HG02610 (cell line): ENCODE results near the gene TARP.
"Not testable (repeated sequence)": the region's sequence is repeated elsewhere in the genome, so short reads cannot be mapped to it uniquely, and the experiment has no call there.

Experiments
- ATAC-seq: cut with Tn5 transposase; IDR thresholded peaks from one replicate; pipeline ENCODE4 v1.9.1; 2021; ENCODE audit warnings: mild to moderate bottlenecking, moderate library complexity; ENCODE audit not compliant: unreplicated experiment

Gene TARP

DNA sequence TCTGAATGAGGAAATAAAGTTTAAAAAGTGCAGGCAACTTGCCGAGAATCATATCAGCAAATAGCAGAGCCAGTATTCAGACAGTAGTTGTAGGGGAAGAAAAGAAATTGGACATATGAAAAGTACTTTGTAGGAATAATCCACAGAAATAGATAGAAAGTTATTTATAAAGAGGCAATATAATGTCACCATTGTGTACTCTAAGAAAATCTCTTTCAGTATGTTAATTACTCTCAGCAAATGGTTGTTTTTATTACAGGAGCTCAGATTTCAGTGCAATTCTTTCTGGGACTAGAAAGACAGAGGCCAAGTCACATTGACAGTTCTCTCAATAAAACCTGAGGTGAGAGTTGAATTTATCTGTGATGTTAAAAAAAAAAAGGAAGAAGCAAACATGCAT lies 10.2 kb downstream of the TARP start:
- ATAC-seq = not testable (repeated sequence)

DNA sequence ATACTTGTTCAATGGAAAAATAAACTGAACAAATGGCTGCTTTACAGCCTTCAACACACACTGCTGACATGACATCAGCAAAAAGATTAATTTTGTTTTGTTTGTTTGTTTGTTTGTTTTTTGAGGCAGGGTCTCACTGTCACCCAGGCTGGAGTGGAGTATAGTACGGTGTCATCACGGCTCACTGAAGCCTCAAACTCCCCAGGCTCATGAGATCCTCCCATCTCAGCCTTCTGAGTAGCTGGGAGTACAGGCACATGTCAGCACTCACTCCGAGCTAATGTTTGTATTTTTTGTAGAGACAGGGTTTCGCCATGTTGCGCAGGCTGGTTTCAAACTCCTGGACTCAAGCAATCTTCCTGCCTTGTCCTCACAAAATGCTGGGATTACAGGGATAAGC lies 10.9 kb downstream of the TARP start:
- no peak for ATAC-seq

DNA sequence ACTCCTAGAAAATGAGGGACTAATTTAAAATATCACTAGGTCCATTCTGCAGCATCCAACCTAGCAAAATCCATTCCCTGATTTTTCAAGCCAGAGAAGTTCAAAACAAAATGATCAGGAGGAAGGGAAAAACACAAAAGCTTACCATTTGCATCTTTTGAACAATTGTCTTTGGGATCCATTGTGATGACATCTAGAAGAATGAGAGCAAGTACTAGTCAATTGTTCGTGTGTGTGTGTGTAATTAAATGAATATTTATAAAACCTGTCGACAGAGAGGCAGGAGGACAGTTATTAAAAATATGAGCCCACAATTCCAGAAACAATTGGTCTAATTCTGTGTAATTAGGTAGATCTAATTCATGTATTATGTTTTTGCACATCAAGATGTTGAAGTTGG lies 11.4 kb downstream of the TARP start:
- not testable (repeated sequence) for ATAC-seq

DNA sequence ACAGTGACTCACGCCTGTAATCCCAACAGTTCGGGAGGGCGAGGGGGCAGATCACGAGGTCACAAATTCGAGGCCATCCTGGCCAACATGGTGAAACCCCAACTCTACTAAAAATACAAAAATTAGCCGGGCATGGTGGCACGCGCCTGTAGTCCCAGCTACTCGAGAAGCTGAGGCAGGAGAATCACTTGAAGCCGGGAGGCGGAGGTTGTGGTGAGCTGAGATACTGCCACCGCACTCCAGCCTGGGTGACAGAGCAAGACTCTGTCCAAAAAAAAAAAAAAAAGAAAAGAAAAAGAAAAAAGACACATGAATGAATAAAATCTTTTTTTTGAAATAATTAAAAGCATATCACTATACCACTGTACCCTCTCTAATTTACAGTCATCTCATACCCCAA lies 11.8 kb downstream of the TARP start:
- ATAC-seq = not testable (repeated sequence)

DNA sequence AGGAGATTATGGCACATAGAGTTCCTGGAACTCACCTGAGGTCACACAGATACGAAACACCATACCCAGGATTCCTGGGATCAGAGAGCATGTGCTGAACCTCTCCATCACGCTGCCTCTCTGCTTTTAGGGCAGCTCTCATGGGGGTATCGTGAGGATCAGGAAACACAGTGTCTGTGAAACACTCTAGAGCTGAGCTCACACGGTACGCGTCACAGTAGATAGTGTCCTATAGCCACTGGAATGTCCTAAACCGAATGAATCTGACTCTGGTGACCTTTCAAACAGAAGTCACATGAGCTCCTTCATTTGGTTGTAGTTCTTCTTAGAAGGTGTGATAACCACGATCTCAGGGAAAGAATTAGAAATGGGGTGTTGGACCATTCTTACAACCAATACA lies 14.3 kb downstream of the TARP start:
- ATAC-seq = not testable (repeated sequence)

DNA sequence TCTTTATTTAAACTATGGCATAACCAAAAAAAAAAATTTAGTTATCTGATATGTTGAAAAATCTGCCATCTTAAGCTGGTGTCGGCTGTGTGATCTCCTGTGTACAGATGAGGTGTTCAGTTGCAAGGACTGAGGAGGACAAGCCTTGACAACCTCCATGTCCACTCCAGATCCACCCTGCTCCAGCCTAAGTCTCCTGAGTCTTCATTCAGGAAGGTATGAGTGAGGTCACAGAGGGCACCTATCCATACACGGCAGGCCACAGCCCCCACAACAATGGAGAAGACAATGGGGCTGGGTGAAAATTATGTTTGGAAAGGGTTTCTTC lies 16.1 kb downstream of the TARP start:
- ATAC-seq = no peak

DNA sequence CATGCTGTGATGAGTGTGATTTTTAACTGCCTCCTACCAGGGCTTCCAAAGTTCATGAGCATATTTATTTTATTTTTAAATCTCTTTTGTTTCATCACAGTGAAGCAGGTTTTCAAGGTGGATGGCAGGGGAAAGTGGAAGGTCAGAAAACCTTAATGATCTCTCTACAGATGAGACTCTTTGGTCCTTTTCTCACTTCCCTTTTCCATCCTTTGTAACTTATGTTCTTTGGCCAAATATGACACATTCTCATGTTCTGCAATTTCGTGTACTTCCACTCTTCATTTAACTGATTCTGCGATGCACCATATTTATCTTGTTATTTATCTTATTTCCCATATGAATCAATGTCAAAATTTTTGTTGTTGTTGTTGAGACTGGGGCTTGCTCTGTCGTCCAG lies 23.6 kb downstream of the TARP start:
- ATAC-seq = peak; percentile 86

DNA sequence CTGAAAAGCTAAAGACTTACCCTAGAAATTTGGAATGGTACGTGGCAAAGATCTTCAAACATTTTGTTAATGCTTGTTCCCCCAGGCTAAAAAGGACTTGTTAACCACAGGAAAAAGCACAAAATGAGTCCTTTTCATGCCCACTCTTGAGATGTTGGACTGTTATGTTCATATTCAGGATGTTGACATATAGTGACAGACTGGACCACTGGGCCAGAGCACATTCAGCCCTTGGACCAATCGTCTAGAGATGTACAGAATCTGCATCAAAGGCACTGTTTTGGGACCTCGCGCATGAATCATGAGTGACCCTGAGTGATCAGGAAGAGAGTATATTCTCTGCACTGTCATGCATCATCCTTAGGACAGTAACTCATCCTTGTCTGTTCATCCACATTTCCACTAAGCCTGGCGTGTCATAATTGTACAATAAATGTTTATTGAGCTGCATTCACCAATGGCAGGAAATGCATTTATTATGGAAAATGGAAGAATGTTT lies 25.3 kb downstream of the TARP start:
- no peak for ATAC-seq

DNA sequence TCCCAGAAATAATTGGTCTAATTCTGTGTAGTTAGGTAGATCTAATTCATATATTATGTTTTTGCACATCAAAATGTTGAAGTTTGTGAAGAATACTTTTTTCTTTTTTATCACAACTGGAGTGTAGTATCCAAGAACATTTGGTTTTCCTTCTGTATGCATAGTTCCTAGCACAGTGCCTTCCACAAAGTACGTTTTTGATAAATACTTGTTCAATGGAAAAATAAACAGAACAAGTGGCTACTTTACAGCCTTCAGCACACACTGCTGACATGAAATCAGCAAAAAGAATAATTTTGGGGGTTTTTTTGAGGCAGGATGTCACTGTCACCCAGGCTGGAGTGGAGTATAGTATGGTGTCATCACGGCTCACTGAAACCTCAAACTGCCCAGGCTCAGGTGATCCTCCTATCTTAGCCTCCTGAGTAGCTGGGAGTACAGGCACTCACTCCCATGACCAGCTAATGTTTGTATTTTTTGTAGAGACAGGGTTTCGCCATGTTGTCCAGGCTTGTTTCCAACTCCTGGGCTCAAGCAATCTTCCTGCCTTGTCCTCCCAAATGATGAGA lies 27.9 kb downstream of the TARP start:
- no peak for ATAC-seq

DNA sequence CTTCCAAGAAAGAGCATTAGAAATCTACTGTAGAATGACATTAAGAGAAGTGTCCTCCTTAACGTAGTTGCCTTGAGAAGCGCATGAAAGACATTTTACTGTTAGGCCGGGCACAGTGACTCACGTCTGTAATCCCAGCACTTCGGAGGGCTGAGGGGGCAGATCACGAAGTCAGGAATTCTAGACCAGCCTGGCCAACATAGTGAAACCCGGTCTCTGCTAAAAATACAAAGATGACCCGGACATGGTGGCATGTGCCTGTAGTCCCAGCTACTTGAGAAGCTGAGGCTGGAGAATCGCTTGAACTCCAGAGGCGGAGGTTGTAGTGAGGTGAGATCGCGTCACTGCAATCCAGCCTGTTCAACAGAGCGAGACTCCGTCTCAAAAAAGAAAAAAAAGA lies 28.9 kb downstream of the TARP start:
- ATAC-seq = no peak

DNA sequence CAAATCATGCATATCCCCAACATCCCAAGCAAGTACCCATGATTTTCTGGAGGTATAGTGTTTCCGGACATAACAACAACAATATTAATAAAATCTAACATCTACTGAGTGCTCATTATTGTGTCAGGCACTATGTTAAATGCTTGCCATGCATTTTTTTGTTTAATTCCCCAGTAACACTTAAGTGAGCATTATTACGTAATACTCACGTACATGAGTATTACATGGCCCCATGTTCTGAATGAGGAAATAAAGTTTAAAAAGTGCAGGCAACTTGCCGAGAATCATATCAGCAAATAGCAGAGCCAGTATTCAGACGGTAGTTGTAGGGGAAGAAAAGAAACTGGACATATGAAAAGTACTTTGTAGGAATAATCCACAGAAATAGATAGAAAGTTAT lies 30.1 kb downstream of the TARP start:
- not testable (repeated sequence) for ATAC-seq

DNA sequence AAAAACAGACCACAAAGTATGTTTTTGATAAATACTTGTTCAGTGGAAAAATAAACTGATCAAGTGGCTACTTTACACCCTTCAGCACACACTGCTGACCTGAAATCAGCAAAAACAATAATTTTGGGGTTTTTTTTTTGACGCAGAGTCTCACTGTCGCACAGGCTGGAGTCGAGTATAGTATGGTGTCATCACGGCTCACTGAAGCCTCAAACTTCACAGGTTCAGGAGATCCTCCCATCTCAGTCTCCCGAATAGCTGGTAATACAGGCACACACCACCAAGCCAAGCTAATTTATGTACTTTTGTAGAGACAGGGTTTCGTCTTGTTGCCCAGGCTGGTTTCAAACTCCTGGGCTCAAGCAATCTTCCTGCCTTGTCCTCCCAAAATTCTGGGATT lies 30.6 kb downstream of the TARP start:
- ATAC-seq = no peak

DNA sequence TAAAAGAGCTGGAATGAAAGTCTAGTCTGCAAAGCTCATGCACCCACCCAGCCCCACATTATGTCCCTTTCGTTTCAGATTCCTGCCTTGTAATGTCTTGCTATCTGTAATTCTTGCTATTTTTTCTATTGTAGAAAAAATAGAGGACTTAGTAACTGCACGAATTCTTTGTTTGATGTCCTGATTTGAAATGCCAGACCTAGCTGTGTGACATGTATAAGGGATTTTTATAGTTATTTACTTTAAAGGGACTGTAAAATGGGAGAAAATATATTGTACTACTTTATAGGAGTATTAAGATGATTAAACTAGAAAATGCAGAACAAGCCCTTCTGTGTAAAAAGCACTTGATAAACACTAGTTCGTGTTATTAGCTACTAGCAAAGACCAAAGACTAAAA lies 32.4 kb downstream of the TARP start:
- no peak for ATAC-seq

DNA sequence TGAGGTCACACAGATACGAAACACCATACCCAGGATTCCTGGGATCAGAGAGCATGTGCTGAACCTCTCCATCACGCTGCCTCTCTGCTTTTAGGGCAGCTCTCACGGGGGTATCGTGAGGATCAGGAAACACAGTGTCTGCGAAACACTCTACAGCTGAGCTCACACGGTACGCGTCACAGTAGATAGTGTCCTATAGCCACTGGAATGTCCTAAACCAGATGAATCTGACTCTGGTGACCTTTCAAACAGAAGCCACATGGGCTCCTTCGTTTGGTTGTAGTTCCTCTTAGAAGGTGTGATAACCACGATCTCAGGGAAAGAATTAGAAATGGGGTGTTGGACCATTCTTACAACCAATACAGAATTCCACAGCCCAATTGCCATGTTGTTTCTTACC lies 34.3 kb downstream of the TARP start:
- not testable (repeated sequence) for ATAC-seq

DNA sequence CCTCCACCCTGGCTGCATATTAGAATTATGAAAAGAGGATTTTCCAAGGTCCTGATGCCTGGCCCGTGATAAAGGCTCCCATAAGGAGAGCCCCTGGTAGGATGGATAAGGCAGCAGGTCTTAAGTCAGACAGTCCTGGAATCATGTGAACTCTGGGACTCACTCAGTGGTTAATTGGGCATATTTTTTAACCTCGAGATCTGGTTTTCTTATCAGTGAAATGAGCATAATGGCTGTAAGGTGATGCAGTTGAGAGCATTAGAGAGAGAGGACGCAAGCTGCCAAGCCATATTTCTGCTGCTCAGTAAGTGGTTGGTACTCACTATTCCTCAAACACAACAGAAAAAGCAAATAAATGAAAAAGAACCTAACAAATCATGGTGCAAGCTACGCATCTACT lies 37.8 kb downstream of the TARP start:
- ATAC-seq = no peak

DNA sequence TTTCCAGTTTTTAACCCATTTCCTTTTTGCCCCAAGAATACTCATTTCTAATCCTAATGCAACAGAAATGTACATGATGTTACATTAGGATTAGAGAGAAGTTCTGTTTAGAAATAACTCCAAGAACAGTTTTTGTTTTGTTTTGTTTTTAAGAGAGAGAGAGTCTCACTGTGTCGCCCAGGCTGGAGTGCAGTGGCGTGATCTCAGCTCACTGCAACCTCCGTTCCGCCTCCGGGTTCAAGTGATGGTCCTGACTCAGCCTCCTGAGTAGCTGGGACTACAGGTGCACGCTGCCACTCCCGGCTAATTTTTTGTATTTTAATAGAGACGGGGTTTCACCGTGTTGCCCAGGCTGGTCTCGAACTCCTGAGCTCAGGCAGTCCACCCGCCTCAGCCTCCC lies 38.7 kb downstream of the TARP start:
- ATAC-seq = not testable (repeated sequence)

DNA sequence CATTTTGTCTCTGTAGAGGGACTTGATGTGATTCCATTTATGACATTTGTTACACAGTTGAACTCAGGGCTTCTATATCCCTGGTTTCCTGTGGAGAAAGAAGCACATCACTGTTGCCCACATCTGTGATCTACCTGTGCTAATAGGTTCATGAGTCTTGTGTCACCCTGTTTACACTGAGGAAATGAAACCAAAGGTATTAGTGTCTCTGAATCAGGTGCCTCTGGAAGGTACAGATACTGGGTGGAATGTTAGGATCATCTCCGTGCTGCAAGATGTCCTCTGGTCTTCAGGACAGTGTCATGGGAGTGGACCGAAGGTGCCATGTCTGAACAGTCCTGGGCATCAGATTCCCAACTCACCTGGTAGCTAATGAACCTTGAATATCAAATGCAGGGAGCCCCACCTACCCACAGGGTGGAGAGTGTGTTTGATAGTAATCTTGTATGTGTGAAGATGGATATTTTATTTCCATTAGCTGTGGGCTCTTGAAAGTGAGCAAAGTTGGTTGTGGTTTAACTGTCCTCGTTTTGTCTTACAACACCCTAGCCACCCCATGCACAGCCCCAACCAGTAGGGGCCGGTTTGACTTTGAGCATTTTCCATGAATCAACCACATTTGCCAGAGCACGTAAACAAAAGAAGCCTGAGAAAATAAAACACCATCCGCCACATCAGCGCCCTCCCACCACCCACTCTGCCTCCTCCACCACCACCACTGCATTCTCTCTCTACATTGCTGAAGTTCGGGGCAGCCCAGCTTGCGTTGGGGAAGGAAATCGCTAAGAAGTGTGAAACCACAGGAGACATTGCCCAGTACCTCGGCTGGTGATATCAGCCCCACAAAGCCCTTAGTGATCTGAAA lies 40.7 kb downstream of the TARP start:
- peak; percentile 96 for ATAC-seq

DNA sequence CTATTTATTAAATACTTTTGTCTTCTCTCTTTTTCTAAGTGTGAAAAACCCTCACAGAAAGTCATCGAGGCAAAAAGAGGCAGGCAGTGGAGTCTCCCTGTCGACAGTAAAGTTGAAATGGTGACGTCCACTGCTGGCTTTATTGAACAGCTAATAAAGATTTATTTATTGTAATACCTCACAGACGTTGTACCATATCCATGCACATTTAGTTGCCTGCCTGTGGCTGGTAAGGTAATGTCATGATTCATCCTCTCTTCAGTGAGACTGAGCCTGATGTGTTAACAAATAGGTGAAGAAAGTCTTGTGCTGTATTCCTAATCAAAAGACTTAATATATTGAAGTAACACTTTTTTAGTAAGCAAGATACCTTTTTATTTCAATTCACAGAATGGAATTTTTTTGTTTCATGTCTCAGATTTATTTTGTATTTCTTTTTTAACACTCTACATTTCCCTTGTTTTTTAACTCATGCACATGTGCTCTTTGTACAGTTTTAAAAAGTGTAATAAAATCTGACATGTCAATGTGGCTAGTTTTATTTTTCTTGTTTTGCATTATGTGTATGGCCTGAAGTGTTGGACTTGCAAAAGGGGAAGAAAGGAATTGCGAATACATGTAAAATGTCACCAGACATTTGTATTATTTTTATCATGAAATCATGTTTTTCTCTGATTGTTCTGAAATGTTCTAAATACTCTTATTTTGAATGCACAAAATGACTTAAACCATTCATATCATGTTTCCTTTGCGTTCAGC lies 43.4 kb downstream of the TARP start:
- no peak for ATAC-seq

DNA sequence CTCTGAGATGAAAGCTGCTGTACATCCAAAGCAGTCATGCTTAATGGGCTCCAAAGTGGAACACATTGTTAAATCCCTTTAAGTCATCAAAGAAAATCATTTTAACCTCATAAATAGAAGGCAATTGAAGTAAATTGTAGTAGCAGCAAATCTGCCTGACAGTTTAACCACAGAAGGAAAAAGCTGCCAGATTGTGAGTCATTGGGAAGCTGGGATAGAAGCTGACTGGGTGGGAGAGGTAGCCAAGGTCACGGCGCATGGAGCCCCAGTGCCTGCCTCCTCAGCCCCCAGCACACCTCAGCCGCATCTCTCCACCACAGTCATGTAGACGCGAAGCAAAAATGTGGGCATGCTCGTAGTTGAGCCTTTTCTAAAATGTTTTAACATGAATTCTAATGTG lies 44.0 kb downstream of the TARP start:
- ATAC-seq = no peak

DNA sequence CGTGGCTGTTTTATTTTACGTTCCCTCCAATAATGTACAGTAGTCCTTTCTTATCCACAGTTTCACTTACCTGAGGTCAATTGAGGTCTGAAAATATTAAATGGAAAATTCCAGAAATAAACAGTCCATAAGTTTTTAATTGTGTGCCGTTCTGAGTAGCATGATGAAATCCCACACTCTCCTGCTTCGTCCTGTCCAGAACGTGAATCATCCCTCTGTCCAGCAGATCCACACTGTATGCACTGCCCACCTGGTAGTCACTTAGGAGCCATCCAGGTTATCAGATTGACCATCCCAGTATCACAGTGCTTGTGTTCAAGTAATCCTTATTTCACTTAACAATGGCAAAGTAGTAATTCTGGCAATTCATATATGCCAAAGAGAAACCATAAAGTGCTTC lies 49.0 kb downstream of the TARP start:
- no peak for ATAC-seq

DNA sequence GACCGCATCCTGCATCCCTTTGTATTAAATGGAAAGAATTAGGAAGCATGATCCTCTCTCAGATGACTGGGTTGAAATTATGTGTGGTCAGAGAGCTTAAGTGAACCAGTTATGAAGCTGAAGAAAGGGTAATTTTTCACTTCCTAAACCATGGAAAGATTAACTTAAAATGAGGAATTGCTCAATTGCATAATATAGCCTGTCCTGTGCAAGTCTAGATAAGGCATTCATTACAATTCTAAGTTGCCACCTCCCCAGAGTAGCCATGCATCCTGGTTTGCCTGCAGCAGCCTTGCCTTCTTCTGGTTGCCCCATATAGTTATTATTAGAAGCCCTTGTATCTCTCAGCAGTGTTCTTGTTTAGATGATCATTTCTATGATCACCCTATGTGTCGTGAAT lies 50.1 kb downstream of the TARP start:
- ATAC-seq = no peak
